C4-2B (cell line): ENCODE measurements around the gene TAOK1.

ENCODE experiments used
- CTCF ChIP-seq: fragments of 450-650 bp; conservative IDR thresholded peaks from 2 replicates; pipeline ENCODE4 v1.5.1; 2017; ENCODE audit warnings: mild to moderate bottlenecking
- ZFX ChIP-seq: fragments of 450-650 bp; IDR thresholded peaks from 2 replicates; pipeline ENCODE4 v1.6.1; 2017

- TF ChIP-seq CTCF (no peak), ZFX (no peak)
Observed at GRCh38 chr17:29368926-29369325, 21.2 kb upstream of the TAOK1 start.
